Colonic mucosa (tissue), 4 donors: ENCODE data around the gene APOD. TPM values are rescaled to one million over a fixed set of nuclear protein-coding genes. Genes with fewer than 3 reads are reported as not detected.

Experiments
- DNase-seq: peaks from one replicate; pipeline ENCODE4 v3.0.0-alpha.2; 2020
- H3K27ac ChIP-seq: fragments of 200-600 bp; one replicate; pipeline ENCODE4 v1.8.0; 2021
- H3K27me3 ChIP-seq: fragments of 200-600 bp; one replicate; pipeline ENCODE4 v1.8.0; 2021
- H3K36me3 ChIP-seq: fragments of 200-600 bp; one replicate; pipeline ENCODE4 v1.8.0; 2021
- H3K4me1 ChIP-seq: fragments of 200-600 bp; one replicate; pipeline ENCODE4 v1.8.0; 2021; ENCODE audit warnings: mild to moderate bottlenecking
- H3K4me3 ChIP-seq: fragments of 200-600 bp; one replicate; pipeline ENCODE4 v1.8.0; 2021
- H3K9ac ChIP-seq, 2 donors: one replicate each; pipeline ENCODE4 v1.7.0; 2013; ENCODE audit warnings: control low read depth in 2 of 2, low read depth in 2 of 2, low read length in 2 of 2
- H3K9me3 ChIP-seq: fragments of 200-600 bp; one replicate; pipeline ENCODE4 v1.8.0; 2021
- intact Hi-C: fragments of 100-400 bp; cut with DNase I; formaldehyde crosslinking; loops from one replicate; pipeline ENCODE4 v1.14.1; 2022
- total RNA-seq, 2 donors: library from RNA; stranded (reverse); fragmentation: NEBNext Ultra II Directional in 1 of 2; extraction: Animal tissue kit (Norgen Biotek cat#: 25700) in 1 of 2; gene quantifications; one replicate each; pipeline ENCODE4 v1.2.1, GENCODE V29; 2021
- TF ChIP-seq, protein P1 (sequence below): fragments of 200-600 bp; IDR thresholded peaks from one replicate; pipeline ENCODE4 v1.8.0; 2022; ENCODE audit warnings: antibody characterized with exemption, mild to moderate bottlenecking
- donor health status: healthy.
- donor health status: DM: no; HTN: no; CAD: no.
- donor health status: DM: no; HTN: no; CAD: no.

APOD gene
- total RNA-seq, 2 donors from 2014 or later: 7.2 to 13.1 TPM

- intact Hi-C loops: no loop called here
- H3K36me3 ChIP-seq: no peaks in the 10 kb centered on the region
These were observed 5.2 kb downstream of the APOD start for GRCh38 chr3:195578565-195578964.

GRCh38 chr3:195577645-195578177 is 6.0 kb downstream of the APOD start:
- TF ChIP-seq, protein P1, sequence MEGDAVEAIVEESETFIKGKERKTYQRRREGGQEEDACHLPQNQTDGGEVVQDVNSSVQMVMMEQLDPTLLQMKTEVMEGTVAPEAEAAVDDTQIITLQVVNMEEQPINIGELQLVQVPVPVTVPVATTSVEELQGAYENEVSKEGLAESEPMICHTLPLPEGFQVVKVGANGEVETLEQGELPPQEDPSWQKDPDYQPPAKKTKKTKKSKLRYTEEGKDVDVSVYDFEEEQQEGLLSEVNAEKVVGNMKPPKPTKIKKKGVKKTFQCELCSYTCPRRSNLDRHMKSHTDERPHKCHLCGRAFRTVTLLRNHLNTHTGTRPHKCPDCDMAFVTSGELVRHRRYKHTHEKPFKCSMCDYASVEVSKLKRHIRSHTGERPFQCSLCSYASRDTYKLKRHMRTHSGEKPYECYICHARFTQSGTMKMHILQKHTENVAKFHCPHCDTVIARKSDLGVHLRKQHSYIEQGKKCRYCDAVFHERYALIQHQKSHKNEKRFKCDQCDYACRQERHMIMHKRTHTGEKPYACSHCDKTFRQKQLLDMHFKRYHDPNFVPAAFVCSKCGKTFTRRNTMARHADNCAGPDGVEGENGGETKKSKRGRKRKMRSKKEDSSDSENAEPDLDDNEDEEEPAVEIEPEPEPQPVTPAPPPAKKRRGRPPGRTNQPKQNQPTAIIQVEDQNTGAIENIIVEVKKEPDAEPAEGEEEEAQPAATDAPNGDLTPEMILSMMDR: no peak
- intact Hi-C loops: no loop called here
- no peak for DNase-seq
- no peak overlapping the region for H3K27ac ChIP-seq
- no peaks in the 10 kb centered on the region for H3K9me3 ChIP-seq
- no peak overlapping the region for H3K9ac ChIP-seq
- H3K27me3 ChIP-seq: no peaks in the 10 kb centered on the region
- H3K4me1 ChIP-seq: no peaks in the 10 kb centered on the region
- no peaks in the 10 kb centered on the region for H3K36me3 ChIP-seq
- no peak overlapping the region for H3K4me3 ChIP-seq

More at GRCh38 chr3:195578565-195578964, 5.2 kb downstream of the APOD start:
- Histone ChIP-seq H3K4me3 (no peak overlapping the region), H3K27ac (no peak overlapping the region), H3K4me1 (no peaks in the 10 kb centered on the region), H3K9ac (no peak overlapping the region), H3K9me3 (no peaks in the 10 kb centered on the region), H3K27me3 (no peaks in the 10 kb centered on the region)
- no peak for DNase-seq
- TF ChIP-seq, protein P1: no peak

- Histone ChIP-seq H3K4me1 (no peaks in the 10 kb centered on the region), H3K27ac (no peak overlapping the region), H3K9me3 (no peaks in the 10 kb centered on the region), H3K9ac (no peak overlapping the region), H3K27me3 (no peaks in the 10 kb centered on the region), H3K4me3 (no peak overlapping the region), H3K36me3 (no peaks in the 10 kb centered on the region)
- DNase-seq: no peak
- intact Hi-C loops: no loop called here
- TF ChIP-seq, protein P1: no peak
These were observed 9.0 kb downstream of the APOD start for GRCh38 chr3:195574497-195575304.

DNA sequence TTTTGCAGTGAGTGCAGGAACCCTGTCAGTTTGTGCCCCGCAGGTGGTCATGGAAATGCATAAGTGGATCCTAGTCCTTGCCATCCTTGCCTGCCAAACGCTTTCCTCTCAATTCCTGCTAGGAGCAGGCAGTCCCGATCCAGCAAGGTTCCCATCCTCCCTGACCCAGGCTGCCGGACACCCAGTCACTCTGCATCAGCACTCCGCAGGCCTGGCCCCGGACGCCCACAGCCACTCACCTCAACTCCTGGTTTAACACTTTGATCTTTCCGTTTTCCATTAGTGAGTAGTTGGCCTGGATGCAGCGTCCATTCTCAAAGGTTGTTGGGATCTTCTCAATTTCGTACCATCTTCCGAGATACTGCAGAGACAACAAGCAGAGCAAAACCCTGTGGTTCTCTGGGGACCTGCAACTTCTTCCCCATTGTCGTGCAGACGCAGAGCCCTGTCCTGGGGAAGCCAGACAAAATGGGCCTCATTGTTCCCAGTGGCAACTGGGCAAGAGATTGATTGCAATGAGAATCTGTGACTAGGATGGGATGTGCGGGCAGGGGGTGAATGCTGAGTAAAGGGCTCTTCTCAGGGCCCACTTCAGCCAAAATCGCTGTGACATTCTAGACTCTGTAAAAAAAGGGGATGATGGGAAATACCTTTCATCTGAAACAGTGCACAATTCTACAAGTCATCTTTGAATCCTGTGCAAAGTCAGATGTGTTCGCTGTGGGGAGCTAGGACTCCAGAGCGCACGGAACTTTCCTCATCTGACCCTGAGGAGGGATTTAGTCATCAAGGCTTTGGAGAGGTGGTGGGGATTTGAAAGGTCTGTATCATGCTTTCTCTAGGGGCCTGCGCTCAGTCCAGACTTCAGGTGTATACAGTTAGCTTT is 9.9 kb downstream of the APOD start:
- no peaks in the 10 kb centered on the region for H3K9me3 ChIP-seq
- no peak overlapping the region for H3K9ac ChIP-seq
- no peaks in the 10 kb centered on the region for H3K27me3 ChIP-seq
- TF ChIP-seq, protein P1: no peak
- no peak for DNase-seq
- intact Hi-C loops: no loop called here
- H3K36me3 ChIP-seq: no peaks in the 10 kb centered on the region
- H3K4me1 ChIP-seq: no peaks in the 10 kb centered on the region
- H3K27ac ChIP-seq: no peak overlapping the region
- H3K4me3 ChIP-seq: no peak overlapping the region

DNA sequence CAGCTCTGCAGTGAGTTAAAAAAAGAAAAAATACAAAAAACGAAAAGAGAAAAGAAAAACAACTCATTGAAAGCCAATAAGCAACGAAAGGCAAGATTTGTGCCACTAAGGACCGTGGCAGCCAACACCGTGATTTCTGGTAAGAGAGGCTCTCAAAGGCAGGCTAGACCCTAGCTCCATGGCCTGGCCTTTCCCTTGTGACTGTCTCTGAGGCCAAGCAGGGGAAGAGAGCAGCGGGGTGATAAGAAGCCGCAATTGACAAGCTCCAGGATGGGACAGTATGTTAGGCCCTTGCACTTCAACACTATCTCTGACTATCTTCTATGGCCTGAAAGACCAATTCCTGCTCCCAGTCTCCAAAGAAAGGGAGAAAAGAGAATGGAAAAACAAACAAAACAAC is 12.4 kb downstream of the APOD start:
- Histone ChIP-seq H3K9ac (no peak overlapping the region), H3K4me1 (no peaks in the 10 kb centered on the region), H3K27ac (no peak overlapping the region), H3K4me3 (no peak overlapping the region), H3K9me3 (no peaks in the 10 kb centered on the region), H3K27me3 (no peaks in the 10 kb centered on the region), H3K36me3 (no peaks in the 10 kb centered on the region)
- DNase-seq: no peak
- TF ChIP-seq, protein P1: no peak
- intact Hi-C loops: no loop called here
